Astrocyte of the spinal cord (primary cell): Measurements from ENCODE around the gene FIBP.

Experiments
- DNase-seq: peaks from one replicate; pipeline ENCODE4 v3.0.0; 2011; ENCODE audit warnings: low read depth, low spot score
- H3K4me3 ChIP-seq: 2 replicates; pipeline ENCODE4 v1.5.1; 2011; ENCODE audit warnings: low read depth, mild to moderate bottlenecking, low read length, moderate library complexity
- in situ Hi-C: cut with HindIII; loops from 2 replicates; pipeline ENCODE4 v1.10.0; 2017; ENCODE audit warnings: low sequenced_read_pairs
- TF ChIP-seq, protein P1 (sequence below): IDR thresholded peaks from 2 replicates; pipeline ENCODE4 v1.5.1; 2012; ENCODE audit warnings: low read depth, mild to moderate bottlenecking, low read length, inconsistent platforms

The FIBP gene

DNA sequence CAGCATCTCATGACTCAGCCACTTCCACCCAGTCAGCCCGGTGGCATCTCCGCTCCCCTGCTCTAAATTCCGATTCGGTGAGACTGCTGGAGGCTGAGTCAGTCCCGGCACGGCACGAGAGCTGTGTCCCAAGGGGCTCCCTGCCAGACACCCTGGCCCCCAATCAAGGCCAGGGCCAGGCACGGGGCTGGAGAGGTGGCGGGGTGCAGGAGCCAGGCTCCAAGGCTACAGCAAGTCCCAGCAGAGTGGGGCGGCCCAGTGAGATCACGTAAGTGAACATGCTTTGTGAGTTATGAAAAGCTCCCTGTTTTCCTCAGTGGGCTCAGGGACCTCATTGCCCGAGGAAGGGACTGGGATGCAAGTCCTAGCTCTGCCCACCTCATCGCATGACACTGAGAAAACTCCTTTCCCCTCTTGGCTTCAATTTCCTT is 27.6 kb upstream of the FIBP start:
- in situ Hi-C loops, result no loop called here
- TF ChIP-seq, protein P1, sequence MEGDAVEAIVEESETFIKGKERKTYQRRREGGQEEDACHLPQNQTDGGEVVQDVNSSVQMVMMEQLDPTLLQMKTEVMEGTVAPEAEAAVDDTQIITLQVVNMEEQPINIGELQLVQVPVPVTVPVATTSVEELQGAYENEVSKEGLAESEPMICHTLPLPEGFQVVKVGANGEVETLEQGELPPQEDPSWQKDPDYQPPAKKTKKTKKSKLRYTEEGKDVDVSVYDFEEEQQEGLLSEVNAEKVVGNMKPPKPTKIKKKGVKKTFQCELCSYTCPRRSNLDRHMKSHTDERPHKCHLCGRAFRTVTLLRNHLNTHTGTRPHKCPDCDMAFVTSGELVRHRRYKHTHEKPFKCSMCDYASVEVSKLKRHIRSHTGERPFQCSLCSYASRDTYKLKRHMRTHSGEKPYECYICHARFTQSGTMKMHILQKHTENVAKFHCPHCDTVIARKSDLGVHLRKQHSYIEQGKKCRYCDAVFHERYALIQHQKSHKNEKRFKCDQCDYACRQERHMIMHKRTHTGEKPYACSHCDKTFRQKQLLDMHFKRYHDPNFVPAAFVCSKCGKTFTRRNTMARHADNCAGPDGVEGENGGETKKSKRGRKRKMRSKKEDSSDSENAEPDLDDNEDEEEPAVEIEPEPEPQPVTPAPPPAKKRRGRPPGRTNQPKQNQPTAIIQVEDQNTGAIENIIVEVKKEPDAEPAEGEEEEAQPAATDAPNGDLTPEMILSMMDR, result no peak
- DNase-seq, result peak; percentile 95
- peak overlapping the region; percentile 5 for H3K4me3 ChIP-seq

DNA sequence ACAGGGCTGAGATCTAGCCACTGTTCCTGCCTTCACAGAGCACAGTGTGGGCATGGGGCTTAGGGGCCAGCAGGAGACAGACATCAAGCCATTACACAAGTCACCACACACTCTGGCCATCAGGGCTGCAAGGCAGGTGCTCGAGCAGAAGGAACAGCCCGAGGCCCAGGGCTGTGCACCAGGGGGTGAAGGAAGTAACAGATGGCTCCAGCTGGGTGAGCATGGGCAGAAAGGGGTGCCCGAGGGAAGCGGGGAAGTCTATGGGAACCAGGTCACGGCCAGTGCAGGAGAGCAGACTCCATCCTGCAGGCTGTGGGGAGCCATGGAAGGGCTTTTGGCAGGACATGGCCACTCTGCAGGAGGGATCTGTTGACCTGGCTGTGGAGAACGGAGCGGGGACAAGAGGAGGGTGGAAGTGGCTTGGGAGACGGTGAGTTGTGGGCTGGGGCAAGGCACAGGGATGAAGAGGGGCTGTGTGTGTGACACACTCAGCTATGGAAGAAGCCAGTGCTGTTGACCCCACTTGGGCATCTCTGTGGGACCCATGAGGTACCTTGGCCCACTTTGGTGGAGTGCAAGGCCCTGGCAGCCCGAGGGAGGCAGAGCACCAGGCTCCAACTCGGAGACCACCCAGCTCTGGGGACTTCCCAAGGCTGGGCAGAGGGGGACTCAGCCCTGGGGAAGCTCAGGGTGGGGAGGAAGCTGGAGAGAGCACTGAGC is 27.0 kb upstream of the FIBP start:
- no peak for DNase-seq
- TF ChIP-seq, protein P1, result no peak
- no peak overlapping the region for H3K4me3 ChIP-seq
- in situ Hi-C loops, result no loop called here

DNA sequence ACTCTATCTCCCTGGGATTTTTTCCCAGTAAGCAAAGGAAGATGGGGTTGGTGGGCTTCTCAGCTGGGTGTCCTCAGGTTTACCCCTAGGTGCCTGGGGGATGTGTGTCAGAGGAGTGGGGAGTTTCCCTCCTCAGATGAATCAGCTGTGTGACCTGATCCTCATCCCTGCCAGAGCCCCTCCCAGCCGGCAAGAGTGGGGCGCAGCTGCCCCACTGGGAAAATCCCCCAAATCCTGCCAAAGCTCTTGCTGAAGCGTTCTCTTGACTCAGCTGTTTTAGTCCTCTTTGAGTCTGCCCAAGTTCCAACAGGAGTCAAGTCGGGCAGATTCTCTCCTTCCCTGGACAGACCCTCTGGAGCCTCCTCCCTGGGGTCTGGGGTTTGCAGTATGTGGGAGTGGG is 24.6 kb upstream of the FIBP start:
- in situ Hi-C loops, result no loop called here
- TF ChIP-seq, protein P1, result no peak
- H3K4me3 ChIP-seq, result no peak overlapping the region
- DNase-seq, result peak; percentile 59

DNA sequence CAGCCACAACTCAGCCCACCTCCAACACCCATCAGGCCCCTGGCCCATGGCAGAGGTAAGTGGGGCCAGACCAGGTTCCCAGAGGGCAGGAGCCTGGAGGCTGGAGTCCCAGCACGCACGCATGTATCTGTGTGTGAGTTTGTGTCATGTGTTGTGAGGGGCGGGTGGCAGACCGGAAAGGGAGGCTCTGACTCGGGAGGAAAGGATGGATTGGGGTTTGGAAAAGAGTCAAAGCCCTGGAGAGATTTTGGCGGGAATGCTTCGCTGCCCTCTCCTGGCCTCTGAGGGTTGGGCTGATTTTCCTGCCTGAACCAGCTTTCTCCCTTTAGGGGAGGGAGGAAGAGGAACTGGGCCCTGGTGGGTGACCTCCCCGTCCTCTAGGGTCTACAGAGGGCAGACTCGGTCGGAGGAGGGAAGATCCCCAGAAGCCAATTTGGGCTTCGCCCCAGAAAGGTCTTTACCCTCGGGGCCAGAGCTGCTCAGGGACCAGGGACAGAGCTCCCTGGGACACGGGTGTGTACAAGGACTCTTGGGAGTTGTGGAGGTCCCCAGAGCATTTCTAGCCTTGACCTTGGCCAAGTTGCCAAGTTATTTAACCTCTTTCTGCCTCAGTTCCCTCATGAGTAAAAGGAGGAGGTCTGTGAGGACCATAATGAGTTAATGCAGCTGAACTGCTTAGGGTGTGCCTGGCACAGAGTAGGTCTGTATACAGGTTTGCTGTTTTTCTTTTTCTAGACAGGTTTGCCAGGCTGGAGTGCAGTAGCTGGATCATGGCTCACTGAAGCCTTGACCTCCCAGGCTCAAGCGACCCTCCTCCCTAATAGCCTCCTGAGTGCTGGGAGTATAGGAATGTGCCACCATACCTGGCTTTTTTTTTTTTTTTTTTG is 23.7 kb upstream of the FIBP start:
- in situ Hi-C loops, result no loop called here
- DNase-seq, result peak; percentile 73
- H3K4me3 ChIP-seq, result no peak overlapping the region
- TF ChIP-seq, protein P1, result peak; percentile 32

DNA sequence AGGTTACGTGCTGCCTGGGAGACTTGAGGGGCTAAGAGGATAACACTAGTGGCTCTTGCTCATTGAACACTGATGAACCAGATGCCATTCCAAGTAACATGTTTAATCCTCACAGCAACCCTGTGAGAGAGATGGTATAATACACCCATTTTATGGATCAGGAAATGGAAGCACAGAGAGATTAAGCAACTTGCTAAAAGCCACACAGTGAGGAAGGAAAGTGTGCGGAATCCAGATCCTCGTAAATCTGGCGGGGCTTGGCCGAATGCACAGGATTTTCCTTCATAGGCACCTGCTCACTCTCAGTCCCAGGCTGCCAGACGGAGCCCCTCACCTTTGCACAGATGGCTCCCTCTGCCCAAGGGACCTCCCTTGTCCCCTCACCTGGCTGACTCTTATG is 19.6 kb upstream of the FIBP start:
- H3K4me3 ChIP-seq, result no peak overlapping the region
- in situ Hi-C loops, result no loop called here
- TF ChIP-seq, protein P1, result no peak
- no peak for DNase-seq

DNA sequence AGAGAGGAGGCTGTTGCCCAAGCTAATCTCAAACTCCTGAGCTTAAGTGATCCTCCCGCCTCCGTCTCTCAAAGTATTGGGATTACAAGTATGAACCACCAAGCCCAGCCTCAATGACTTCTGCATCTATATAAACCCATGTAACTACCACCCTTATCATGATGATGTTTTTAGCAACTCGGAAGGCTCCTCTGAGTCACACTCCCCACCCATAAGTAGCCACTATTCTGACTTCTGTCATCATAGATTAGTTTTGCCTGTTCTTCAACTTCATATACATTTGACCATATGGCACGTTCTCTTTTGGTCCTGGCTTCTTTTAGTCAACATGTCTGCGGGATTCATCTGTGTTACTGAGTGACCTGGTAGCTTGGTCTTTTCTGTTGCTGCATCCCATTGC is 18.3 kb upstream of the FIBP start:
- H3K4me3 ChIP-seq, result no peak overlapping the region
- DNase-seq, result no peak
- in situ Hi-C loops, result no loop called here
- TF ChIP-seq, protein P1, result no peak
